PC-3 (cell line): ENCODE results near the gene UQCR10. TPM values are rescaled to one million over a fixed set of nuclear protein-coding genes. Genes with fewer than 3 reads are reported as not detected.
A peak's percentile ranks its signal among the peaks of the same experiment; 100 is the strongest.

Source experiments
- ATAC-seq: fragments of 200-7000 bp; cut with Tn5 transposase; 2 replicates; pipeline ENCODE4 v1.9.1; 2020; ENCODE audit warnings: mild to moderate bottlenecking, moderate library complexity
- BruUV-seq: library from RNA; stranded (reverse); fragments of 400-500 nt; replicated peaks from 2 replicates; lab custom pipeline; 2021; lab: Mats Ljungman, UMichigan
- CTCF ChIA-PET: fragments of 300-600 bp; sonication (Branson Sonifier 250); formaldehyde crosslinking; loops from one replicate; lab custom pipeline; 2022; ENCODE audit warnings: antibody characterized with exemption; lab: Charles Lee
- POLR2A ChIA-PET: fragments of 300-600 bp; sonication (Branson Sonifier 250); formaldehyde crosslinking; loops from one replicate; lab custom pipeline; 2022; ENCODE audit warnings: antibody characterized with exemption; ENCODE audit not compliant: unreplicated experiment; lab: Charles Lee
- DNase-seq: peaks from one replicate; pipeline ENCODE4 v3.0.0-alpha.2; 2015
- H2AFZ ChIP-seq: fragments of 300-600 bp; sonication (generic); 2 replicates; pipeline ENCODE4 v1.6.0; 2016; ENCODE audit warnings: antibody characterized with exemption, low read length
- H3F3A ChIP-seq: fragments of 300-600 bp; sonication (generic); one replicate; pipeline ENCODE4 v1.6.0; 2017; ENCODE audit warnings: antibody characterized with exemption, low read length, control low read depth, mild to moderate bottlenecking; ENCODE audit not compliant: unreplicated experiment
- H3K27ac ChIP-seq: fragments of 300-600 bp; sonication (generic); 2 replicates; pipeline ENCODE4 v1.5.1; 2016; ENCODE audit warnings: mild to moderate bottlenecking, low read length
- H3K27me3 ChIP-seq: fragments of 300-600 bp; sonication (generic); 2 replicates; pipeline ENCODE4 v1.6.1; 2016; ENCODE audit warnings: low read length, mixed read lengths
- H3K36me3 ChIP-seq: fragments of 300-600 bp; sonication (generic); 2 replicates; pipeline ENCODE4 v1.6.1; 2016; ENCODE audit warnings: low read depth, mixed run types, low read length, mixed read lengths
- H3K4me1 ChIP-seq: fragments of 300-600 bp; sonication (generic); 2 replicates; pipeline ENCODE4 v1.5.1; 2016; ENCODE audit warnings: low read length; ENCODE audit not compliant: insufficient read depth
- H3K4me2 ChIP-seq: fragments of 300-600 bp; sonication (generic); 2 replicates; pipeline ENCODE4 v1.6.0; 2016; ENCODE audit warnings: low read length
- H3K4me3 ChIP-seq: fragments of 300-600 bp; sonication (generic); 2 replicates; pipeline ENCODE4 v1.5.1; 2016; ENCODE audit warnings: mild to moderate bottlenecking, low read length, mixed read lengths
- H3K79me2 ChIP-seq: fragments of 300-600 bp; sonication (generic); 2 replicates; pipeline ENCODE4 v1.6.1; 2017; ENCODE audit warnings: low read length, mixed read lengths
- H3K9ac ChIP-seq: fragments of 300-600 bp; sonication (generic); 2 replicates; pipeline ENCODE4 v1.6.0; 2016; ENCODE audit warnings: mild to moderate bottlenecking, low read length
- H3K9me2 ChIP-seq: fragments of 300-600 bp; sonication (generic); replicated peaks from 2 replicates; pipeline ENCODE4 v1.6.1; 2016; ENCODE audit warnings: mixed run types, low read length, mixed read lengths
- H3K9me3 ChIP-seq: fragments of 300-600 bp; sonication (generic); 2 replicates; pipeline ENCODE4 v1.6.1; 2016; ENCODE audit warnings: low read length, mixed read lengths
- H4K20me1 ChIP-seq: fragments of 300-600 bp; sonication (generic); 2 replicates; pipeline ENCODE4 v1.6.1; 2016; ENCODE audit warnings: low read length, mixed read lengths
- CTCF ChIP-seq: fragments of 300-600 bp; sonication (generic); conservative IDR thresholded peaks from 2 replicates; pipeline ENCODE4 v1.5.1; 2017; ENCODE audit warnings: antibody characterized with exemption, low read depth, mild to moderate bottlenecking, low read length
- EZH2 ChIP-seq: fragments of 300-600 bp; sonication (generic); IDR thresholded peaks from one replicate; pipeline ENCODE4 v1.6.1; 2017; ENCODE audit warnings: antibody characterized with exemption, mild to moderate bottlenecking, low read length; ENCODE audit not compliant: unreplicated experiment
- EZH2phosphoT487 ChIP-seq: fragments of 300-600 bp; sonication (generic); IDR thresholded peaks from 2 replicates; pipeline ENCODE4 v1.6.1; 2018; ENCODE audit warnings: mild to moderate bottlenecking, antibody characterized with exemption, low read length, borderline replicate concordance
- intact Hi-C: fragments of 100-400 bp; cut with micrococcal nuclease; formaldehyde crosslinking; loops from 2 replicates; pipeline ENCODE4 v1.9.0; 2023
- total RNA-seq: library from RNA; depleted of rRNA; stranded (reverse); fragments of >200 nt; gene quantifications from 2 replicates; pipeline ENCODE4 v1.2.3, GENCODE V29; 2014

UQCR10 gene
- total RNA-seq, 1 experiment from 2014 or later: 196 TPM

- Histone ChIP-seq H3K79me2 (peaks cover 24% of the 10 kb centered on the region), H4K20me1 (no peaks in the 10 kb centered on the region), H3K27me3 (no peaks in the 10 kb centered on the region), H3K27ac (peak overlapping the region; percentile 73; the same call in 1 of the 2 replicates), H3K4me2 (no peak overlapping the region), H3K9ac (no peak overlapping the region), H2AFZ (no peak overlapping the region), H3K9me3 (no peaks in the 10 kb centered on the region), H3K9me2 (no peaks in the 10 kb centered on the region), H3K4me3 (no peak overlapping the region), H3F3A (no peaks in the 10 kb centered on the region), H3K4me1 (peaks cover 12% of the 10 kb centered on the region), H3K36me3 (peaks cover 5% of the 10 kb centered on the region)
- ChIA-PET CTCF (interaction anchor here (0.6 kb wide), 1 partner anchor 233 kb away, joined by 3 read pairs; no protein-coding TSS in a partner anchor), POLR2A (no interaction called here)
- peak; percentile 62 for TF ChIP-seq CTCF
- no peak for TF ChIP-seq EZH2
- no TSS peak for BruUV-seq
- ATAC-seq: peak; percentile 36
- intact Hi-C loops: loop anchor here (10.0 kb wide), 1 partner anchor 63 kb away; the partner anchor contains the start of gene ASCC2
- peak; percentile 47 for DNase-seq
Measured at GRCh38 chr22:29772170-29772641, 5.0 kb downstream of the UQCR10 start.

DNA sequence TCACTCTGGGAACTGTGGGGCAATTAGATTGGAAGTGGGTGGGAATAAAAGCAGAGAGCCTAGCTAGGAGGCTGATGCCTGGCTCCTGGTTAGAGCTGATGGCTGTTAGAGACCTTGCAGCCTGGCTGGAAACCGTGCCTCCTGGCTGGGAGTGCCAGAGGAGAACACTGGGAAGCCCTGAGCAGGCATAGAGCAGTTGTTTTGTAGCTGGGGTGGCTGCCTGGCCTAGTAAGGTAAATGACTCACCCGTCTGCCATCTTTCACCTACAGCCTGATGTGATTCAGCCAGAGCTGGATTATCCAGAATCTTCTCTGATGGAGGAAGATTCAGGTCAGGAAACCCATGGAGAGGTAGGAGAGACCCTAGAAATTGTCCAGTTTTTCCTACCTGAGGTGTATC, 6.1 kb downstream of the UQCR10 start:
- H3K4me2 ChIP-seq: peak overlapping the region; percentile 57; the same call in 1 of the 2 replicates
- H3K4me3 ChIP-seq: no peak overlapping the region
- no peaks in the 10 kb centered on the region for H3F3A ChIP-seq
- ChIA-PET CTCF (interaction anchor here (0.6 to 0.8 kb wide), 4 partner anchors 8 to 232 kb away, joined by 3 to 6 read pairs (median 6); no protein-coding TSS in a partner anchor), POLR2A (interaction anchor here (0.6 kb wide), 2 partner anchors 11 to 412 kb away, joined by 3 to 10 read pairs; no protein-coding TSS in a partner anchor)
- ATAC-seq (peak; percentile 94), DNase-seq (peak; percentile 80)
- intact Hi-C loops: loop anchor here (10.0 kb wide), 1 partner anchor 62 kb away; the partner anchor contains the start of gene ASCC2
- no peaks in the 10 kb centered on the region for H3K27me3 ChIP-seq
- H4K20me1 ChIP-seq: no peaks in the 10 kb centered on the region
- peaks cover 12% of the 10 kb centered on the region for H3K4me1 ChIP-seq
- peak overlapping the region; percentile 50 for H2AFZ ChIP-seq
- no peaks in the 10 kb centered on the region for H3K9me3 ChIP-seq
- peaks cover 14% of the 10 kb centered on the region for H3K79me2 ChIP-seq
- no peaks in the 10 kb centered on the region for H3K9me2 ChIP-seq
- no peak for TF ChIP-seq CTCF
- no peak for TF ChIP-seq EZH2
- TF ChIP-seq EZH2phosphoT487: no peak
- BruUV-seq: no TSS peak
- no peak overlapping the region for H3K9ac ChIP-seq
- peaks cover 5% of the 10 kb centered on the region for H3K36me3 ChIP-seq
- peak overlapping the region; percentile 73 for H3K27ac ChIP-seq

DNA sequence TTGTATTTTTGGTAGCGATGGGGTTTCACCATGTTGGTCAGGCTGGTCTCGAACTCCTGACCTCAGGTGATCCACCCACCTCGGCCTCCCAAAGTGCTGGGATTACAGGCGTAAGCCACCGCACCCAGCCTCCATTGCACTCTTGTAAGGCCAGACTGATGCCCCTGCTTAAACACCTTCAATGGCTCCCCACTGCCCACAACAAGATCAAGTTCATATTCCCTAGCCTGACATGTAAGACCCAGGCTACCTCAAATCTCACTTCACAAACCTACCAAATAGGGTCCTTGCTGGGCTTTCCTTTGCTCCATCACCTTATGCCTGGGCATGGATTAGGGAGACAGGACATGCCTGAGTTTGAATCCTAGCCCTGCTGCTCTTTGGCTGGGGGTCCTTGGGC, 13.1 kb downstream of the UQCR10 start:
- TF ChIP-seq EZH2phosphoT487: no peak
- TF ChIP-seq CTCF: no peak
- no peak for TF ChIP-seq EZH2
- Histone ChIP-seq H4K20me1 (no peaks in the 10 kb centered on the region), H3K79me2 (no peaks in the 10 kb centered on the region), H3K4me2 (peak overlapping the region; percentile 50; the same call in 1 of the 2 replicates), H3F3A (no peaks in the 10 kb centered on the region), H3K9me3 (no peaks in the 10 kb centered on the region), H3K9me2 (no peaks in the 10 kb centered on the region), H3K27ac (peak overlapping the region; percentile 64; the same call in 1 of the 2 replicates), H3K4me3 (no peak overlapping the region), H3K9ac (no peak overlapping the region), H3K4me1 (peaks cover 39% of the 10 kb centered on the region), H2AFZ (0 out of 2 replicates have a peak overlapping the region, but pooled peaks have one; percentile 69), H3K36me3 (no peaks in the 10 kb centered on the region), H3K27me3 (no peaks in the 10 kb centered on the region)
- BruUV-seq: no TSS peak
- CTCF ChIA-PET: interaction anchor here (0.6 kb wide), 1 partner anchor 48 kb away, joined by 3 read pairs; no protein-coding TSS in a partner anchor
- POLR2A ChIA-PET: no interaction called here
- ATAC-seq (no peak), DNase-seq (no peak)
- intact Hi-C loops: no loop called here
